ENCODE measurements around the gene SUN2. TPM values are rescaled to one million over a fixed set of nuclear protein-coding genes. Genes with fewer than 3 reads are reported as not detected.

Gene SUN2
- total RNA-seq, 1 donor from 2014 or later: 258 TPM

DNA sequence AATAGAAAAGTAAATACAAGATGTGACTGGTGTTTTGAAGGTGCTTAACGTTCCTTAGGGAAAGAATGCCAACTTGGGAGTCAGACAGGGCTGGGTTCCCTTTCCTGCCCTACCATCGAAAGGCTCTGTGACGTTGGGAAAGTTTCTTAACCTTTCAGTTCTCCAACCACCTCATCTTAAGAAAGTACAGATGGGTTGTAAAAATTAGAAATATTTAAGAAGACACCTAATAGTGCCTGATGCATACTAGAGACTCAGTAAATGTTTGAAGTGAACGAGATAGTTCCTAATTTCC, 49.0 kb downstream of the SUN2 start:
- TF ChIP-seq POLR2AphosphoS5 (IDR thresholded peaks at IDR 0.05; ENCODE audit: insufficient read depth in 1 of 2, low read depth in 1 of 2): no peak
- no peak for TF ChIP-seq POLR2A (IDR thresholded peaks at IDR 0.05)
- TF ChIP-seq, protein P1, sequence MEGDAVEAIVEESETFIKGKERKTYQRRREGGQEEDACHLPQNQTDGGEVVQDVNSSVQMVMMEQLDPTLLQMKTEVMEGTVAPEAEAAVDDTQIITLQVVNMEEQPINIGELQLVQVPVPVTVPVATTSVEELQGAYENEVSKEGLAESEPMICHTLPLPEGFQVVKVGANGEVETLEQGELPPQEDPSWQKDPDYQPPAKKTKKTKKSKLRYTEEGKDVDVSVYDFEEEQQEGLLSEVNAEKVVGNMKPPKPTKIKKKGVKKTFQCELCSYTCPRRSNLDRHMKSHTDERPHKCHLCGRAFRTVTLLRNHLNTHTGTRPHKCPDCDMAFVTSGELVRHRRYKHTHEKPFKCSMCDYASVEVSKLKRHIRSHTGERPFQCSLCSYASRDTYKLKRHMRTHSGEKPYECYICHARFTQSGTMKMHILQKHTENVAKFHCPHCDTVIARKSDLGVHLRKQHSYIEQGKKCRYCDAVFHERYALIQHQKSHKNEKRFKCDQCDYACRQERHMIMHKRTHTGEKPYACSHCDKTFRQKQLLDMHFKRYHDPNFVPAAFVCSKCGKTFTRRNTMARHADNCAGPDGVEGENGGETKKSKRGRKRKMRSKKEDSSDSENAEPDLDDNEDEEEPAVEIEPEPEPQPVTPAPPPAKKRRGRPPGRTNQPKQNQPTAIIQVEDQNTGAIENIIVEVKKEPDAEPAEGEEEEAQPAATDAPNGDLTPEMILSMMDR (IDR thresholded peaks at IDR 0.05): no peak
- no peak for DNase-seq (ENCODE audit: extremely low spot score in 2 of 2)
- H3K36me3 ChIP-seq: peaks cover 0 to 9% of the 10 kb centered on the region in 2 donors
- H3K9me3 ChIP-seq: no peaks in the 10 kb centered on the region
- no peaks in the 10 kb centered on the region for H3K27me3 ChIP-seq
- H3K4me3 ChIP-seq: peak overlapping the region; percentile 80 to 89
- H3K27ac ChIP-seq: peak overlapping the region; percentile 98
- intact Hi-C loops (cut with DNase I): loop anchor here (5.0 kb wide), 1 partner anchor 45 kb away; no protein-coding TSS in a partner anchor
- H3K4me1 ChIP-seq: peaks cover 50% of the 10 kb centered on the region

DNA sequence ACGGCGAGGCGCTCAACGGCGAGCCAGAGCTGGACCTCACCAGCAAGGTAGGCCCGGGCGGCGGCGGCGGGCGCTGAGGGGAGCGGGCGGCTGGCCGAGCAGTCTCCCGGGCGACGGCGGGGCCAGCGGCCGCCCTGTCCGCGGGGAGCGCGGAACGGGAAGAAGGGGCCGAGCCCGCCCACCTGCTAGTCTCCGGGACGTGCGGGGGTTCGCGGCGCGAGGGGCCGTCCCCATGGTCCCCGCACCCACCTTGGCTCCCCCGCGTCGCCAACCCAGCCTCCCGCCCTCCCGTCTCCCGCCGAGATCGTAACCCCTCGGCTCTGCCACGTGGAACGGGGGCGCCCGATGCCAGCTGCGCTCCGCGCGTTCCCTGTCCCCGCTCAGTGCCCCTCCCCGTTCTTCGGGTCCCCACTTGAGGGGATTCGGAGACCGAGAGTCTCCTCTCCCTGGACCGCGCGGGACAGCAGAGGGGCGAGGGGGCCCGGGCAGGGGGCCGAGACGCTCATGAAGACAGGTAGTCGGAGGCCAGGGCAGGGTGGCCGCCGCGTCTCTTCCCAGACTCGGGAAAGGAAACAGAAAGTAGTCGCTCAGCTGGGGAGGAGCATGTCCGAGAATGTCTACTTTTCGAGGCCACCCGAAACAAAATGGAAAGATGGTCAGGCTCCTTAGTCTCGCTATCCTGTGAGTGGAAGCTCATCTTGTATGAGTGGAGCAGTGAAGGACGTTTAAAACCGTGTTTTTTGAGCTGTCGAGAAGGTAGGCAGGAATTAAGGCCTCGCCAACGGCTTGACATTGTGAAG, 49.5 kb downstream of the SUN2 start:
- peak overlapping the region; percentile 80 to 89 for H3K4me3 ChIP-seq
- peak overlapping the region; percentile 98 for H3K27ac ChIP-seq
- no peaks in the 10 kb centered on the region for H3K9me3 ChIP-seq
- H3K36me3 ChIP-seq: peaks cover 0 to 9% of the 10 kb centered on the region in 2 donors
- H3K27me3 ChIP-seq: no peaks in the 10 kb centered on the region
- peaks cover 51% of the 10 kb centered on the region for H3K4me1 ChIP-seq
- intact Hi-C loops (cut with DNase I): loop anchor here (5.0 kb wide), 1 partner anchor 46 kb away; no protein-coding TSS in a partner anchor
- DNase-seq (ENCODE audit: extremely low spot score in 2 of 2): no peak
- TF ChIP-seq, protein P1 (IDR thresholded peaks at IDR 0.05): no peak
- TF ChIP-seq POLR2A (IDR thresholded peaks at IDR 0.05) (no peak), POLR2AphosphoS5 (IDR thresholded peaks at IDR 0.05; ENCODE audit: insufficient read depth in 1 of 2, low read depth in 1 of 2) (no peak)

DNA sequence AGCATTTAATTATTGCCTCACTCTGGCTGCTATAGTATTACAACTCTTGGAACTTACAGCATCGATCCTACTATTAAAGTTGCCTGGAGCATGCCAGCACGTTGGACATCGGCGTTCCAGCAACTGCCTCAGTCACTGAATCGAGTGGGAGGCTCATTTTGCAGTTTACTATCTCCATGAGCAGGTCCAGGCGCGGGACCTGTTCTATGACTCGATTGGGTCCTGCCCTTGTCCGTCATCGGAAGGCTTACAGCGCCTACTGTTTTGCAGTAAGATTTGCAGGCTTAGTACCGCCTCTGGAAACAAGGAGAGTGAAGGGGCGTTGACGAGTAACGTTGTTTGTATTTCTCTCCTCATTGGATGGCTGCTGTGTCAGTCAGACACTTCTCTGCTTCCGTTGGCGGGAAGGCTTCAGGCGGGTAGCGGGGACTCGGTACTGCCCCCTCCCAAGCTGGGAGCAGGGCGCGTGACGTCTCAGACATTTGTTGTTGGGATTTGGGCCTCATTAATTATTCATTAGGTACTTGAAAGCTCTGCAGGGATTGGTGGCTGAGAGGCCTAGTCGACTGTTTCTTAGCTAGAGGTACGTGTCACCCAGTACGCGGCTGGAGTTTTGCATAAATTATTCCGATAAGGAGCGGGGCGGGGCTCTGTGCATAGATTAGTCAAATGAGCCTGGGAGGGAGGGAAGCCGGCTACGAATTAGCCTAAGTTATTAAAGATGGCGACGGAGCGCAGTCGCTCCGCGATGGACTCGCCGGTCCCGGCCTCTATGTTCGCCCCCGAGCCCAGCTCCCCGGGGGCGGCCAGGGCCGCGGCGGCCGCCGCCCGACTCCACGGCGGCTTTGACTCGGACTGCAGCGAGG, 50.3 kb downstream of the SUN2 start, which contains the start of gene GTPBP1:
Gene GTPBP1, plus strand, starts transcription at position 710 of the 866 bp plus-strand sequence. Its CDS starts 12 bp downstream, at position 722.
- no peaks in the 10 kb centered on the region for H3K9me3 ChIP-seq
- TF ChIP-seq, protein P1 (IDR thresholded peaks at IDR 0.05): peak in 1 of 3 experiments; percentile 11
- TF ChIP-seq POLR2A (IDR thresholded peaks at IDR 0.05) (peak; percentile 95), POLR2AphosphoS5 (IDR thresholded peaks at IDR 0.05; ENCODE audit: insufficient read depth in 1 of 2, low read depth in 1 of 2) (peak; percentile 89 to 99)
- H3K27ac ChIP-seq: peak within 1 kb of the TSS; percentile 98
- no peaks in the 10 kb centered on the region for H3K27me3 ChIP-seq
- H3K4me3 ChIP-seq: peak within 1 kb of the TSS; percentile 80 to 89
- peaks cover 0 to 9% of the 10 kb centered on the region in 2 donors for H3K36me3 ChIP-seq
- peaks cover 48% of the 10 kb centered on the region for H3K4me1 ChIP-seq
- intact Hi-C loops (cut with DNase I): loop anchor here (5.0 kb wide), 1 partner anchor 47 kb away; no protein-coding TSS in a partner anchor
- peak; percentile 100 for DNase-seq (ENCODE audit: extremely low spot score in 2 of 2)

DNA sequence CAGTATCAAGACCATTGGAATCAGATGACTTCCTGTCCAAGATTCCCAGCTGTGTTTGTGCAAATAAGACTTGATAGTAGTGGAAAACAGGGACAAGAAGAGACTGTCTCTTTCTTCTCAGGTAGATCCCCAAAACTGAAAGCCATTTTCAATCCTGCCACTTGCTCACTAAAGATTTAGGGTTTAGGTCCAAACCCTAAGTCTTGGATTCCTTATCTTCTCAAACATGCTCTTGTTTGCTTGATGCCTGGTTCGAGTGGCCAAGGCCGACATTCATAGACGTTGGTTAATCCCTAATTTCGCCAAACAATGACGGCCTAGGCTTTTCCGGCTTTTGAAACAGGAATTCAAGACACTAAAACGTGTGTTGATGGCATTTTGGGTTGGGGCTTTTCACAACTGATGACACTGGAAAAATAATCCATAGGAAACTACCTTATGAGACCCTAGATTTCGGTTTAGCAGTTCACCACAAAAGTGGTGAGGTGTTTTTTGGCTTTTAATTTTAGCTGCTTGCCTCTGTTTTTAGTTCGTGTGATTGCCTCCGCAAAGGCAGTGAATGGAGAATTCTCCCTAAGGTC, 51.1 kb downstream of the SUN2 start:
- DNase-seq (ENCODE audit: extremely low spot score in 2 of 2): no peak
- Histone ChIP-seq H3K27me3 (no peaks in the 10 kb centered on the region), H3K4me1 (peaks cover 44% of the 10 kb centered on the region), H3K9me3 (no peaks in the 10 kb centered on the region), H3K36me3 (peaks cover 0 to 5% of the 10 kb centered on the region in 2 donors), H3K4me3 (peak overlapping the region; percentile 36 to 89), H3K27ac (peak overlapping the region; percentile 85)
- intact Hi-C loops (cut with DNase I): loop anchor here (5.0 kb wide), 1 partner anchor 48 kb away; no protein-coding TSS in a partner anchor
- TF ChIP-seq POLR2AphosphoS5 (IDR thresholded peaks at IDR 0.05; ENCODE audit: insufficient read depth in 1 of 2, low read depth in 1 of 2): no peak
- TF ChIP-seq POLR2A (IDR thresholded peaks at IDR 0.05): no peak
- TF ChIP-seq, protein P1 (IDR thresholded peaks at IDR 0.05): no peak
